Measurements from ENCODE around the gene ANKRD33.

GRCh38 chr12:51915003-51915625 is 27.2 kb downstream of the ANKRD33 start:
- TF ChIP-seq ZFP30 (CRISPR knock-in tag; IDR thresholded peaks at IDR 0.05) (no peak), CSDC2 (CRISPR knock-in tag; IDR thresholded peaks at IDR 0.05) (no peak)
